Ishikawa (cell line): ENCODE data around the gene KASH5.

Source experiments
- CEBPB ChIP-seq: IDR thresholded peaks from 2 replicates; pipeline ENCODE4 v1.6.1; 2012
- CREB1 ChIP-seq: IDR thresholded peaks from 2 replicates; pipeline ENCODE4 v1.6.1; 2012; ENCODE audit warnings: low read depth
- EGR1 ChIP-seq: IDR thresholded peaks from 2 replicates; pipeline ENCODE4 v1.6.1; 2012
- EP300 ChIP-seq: IDR thresholded peaks from 2 replicates; pipeline ENCODE4 v1.6.1; 2012; ENCODE audit warnings: borderline replicate concordance
- FOXM1 ChIP-seq: IDR thresholded peaks from 2 replicates; pipeline ENCODE4 v1.6.1; 2012; ENCODE audit warnings: low read depth, borderline replicate concordance
- NFIC ChIP-seq: IDR thresholded peaks from 2 replicates; pipeline ENCODE4 v1.6.1; 2012
- RAD21 ChIP-seq: IDR thresholded peaks from 2 replicates; pipeline ENCODE4 v1.6.1; 2012; ENCODE audit warnings: low read depth
- TAF1 ChIP-seq: IDR thresholded peaks from 2 replicates; pipeline ENCODE4 v1.6.1; 2012; ENCODE audit warnings: low read depth, mild to moderate bottlenecking
- TCF12 ChIP-seq: IDR thresholded peaks from 2 replicates; pipeline ENCODE4 v1.6.1; 2012; ENCODE audit warnings: low read depth
- TEAD4 ChIP-seq: IDR thresholded peaks from 2 replicates; pipeline ENCODE4 v1.6.1; 2012
- YY1 ChIP-seq: IDR thresholded peaks from 2 replicates; pipeline ENCODE4 v1.6.1; 2012; ENCODE audit warnings: low read depth
- ZBTB7A ChIP-seq: IDR thresholded peaks from 2 replicates; pipeline ENCODE4 v1.6.1; 2012; ENCODE audit warnings: low read depth
- TF ChIP-seq, protein P1 (sequence below): IDR thresholded peaks from 2 replicates; pipeline ENCODE4 v1.6.1; 2012
- TF ChIP-seq, protein P2 (sequence below): IDR thresholded peaks from 2 replicates; pipeline ENCODE4 v1.6.1; 2012; ENCODE audit warnings: low read depth, mild to moderate bottlenecking
- TF ChIP-seq, protein P3 (sequence below): IDR thresholded peaks from 2 replicates; pipeline ENCODE4 v1.6.1; 2012

KASH5 gene

DNA sequence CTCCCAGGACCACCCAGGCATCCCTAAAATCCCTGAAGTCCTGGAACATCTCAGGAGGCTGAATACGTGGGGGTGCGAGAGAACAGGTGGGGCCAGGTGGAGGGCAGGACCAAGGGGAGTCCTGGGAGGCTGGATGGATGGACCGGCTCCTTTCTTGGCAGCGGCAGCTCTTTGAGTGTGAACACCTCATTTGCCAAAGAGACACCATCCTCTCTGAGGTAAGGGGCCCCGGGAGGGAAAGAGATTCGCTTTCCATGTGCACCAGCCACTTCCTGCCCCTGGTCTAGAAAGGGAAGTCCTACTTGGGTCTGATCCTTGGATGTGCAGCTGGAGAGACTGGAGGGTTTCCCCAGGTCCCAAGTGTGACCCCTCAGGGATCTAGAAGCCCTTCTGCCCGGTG lies 19.0 kb downstream of the KASH5 start:
- TF ChIP-seq TEAD4 (no peak), CREB1 (no peak), TAF1 (no peak), CEBPB (no peak), EP300 (no peak), EGR1 (no peak), FOXM1 (no peak), YY1 (no peak), RAD21 (no peak), NFIC (no peak), TCF12 (no peak), ZBTB7A (no peak)
- TF ChIP-seq, protein P1, sequence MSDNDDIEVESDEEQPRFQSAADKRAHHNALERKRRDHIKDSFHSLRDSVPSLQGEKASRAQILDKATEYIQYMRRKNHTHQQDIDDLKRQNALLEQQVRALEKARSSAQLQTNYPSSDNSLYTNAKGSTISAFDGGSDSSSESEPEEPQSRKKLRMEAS, result no peak
- TF ChIP-seq, protein P2, sequence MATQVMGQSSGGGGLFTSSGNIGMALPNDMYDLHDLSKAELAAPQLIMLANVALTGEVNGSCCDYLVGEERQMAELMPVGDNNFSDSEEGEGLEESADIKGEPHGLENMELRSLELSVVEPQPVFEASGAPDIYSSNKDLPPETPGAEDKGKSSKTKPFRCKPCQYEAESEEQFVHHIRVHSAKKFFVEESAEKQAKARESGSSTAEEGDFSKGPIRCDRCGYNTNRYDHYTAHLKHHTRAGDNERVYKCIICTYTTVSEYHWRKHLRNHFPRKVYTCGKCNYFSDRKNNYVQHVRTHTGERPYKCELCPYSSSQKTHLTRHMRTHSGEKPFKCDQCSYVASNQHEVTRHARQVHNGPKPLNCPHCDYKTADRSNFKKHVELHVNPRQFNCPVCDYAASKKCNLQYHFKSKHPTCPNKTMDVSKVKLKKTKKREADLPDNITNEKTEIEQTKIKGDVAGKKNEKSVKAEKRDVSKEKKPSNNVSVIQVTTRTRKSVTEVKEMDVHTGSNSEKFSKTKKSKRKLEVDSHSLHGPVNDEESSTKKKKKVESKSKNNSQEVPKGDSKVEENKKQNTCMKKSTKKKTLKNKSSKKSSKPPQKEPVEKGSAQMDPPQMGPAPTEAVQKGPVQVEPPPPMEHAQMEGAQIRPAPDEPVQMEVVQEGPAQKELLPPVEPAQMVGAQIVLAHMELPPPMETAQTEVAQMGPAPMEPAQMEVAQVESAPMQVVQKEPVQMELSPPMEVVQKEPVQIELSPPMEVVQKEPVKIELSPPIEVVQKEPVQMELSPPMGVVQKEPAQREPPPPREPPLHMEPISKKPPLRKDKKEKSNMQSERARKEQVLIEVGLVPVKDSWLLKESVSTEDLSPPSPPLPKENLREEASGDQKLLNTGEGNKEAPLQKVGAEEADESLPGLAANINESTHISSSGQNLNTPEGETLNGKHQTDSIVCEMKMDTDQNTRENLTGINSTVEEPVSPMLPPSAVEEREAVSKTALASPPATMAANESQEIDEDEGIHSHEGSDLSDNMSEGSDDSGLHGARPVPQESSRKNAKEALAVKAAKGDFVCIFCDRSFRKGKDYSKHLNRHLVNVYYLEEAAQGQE, result no peak
- TF ChIP-seq, protein P3, sequence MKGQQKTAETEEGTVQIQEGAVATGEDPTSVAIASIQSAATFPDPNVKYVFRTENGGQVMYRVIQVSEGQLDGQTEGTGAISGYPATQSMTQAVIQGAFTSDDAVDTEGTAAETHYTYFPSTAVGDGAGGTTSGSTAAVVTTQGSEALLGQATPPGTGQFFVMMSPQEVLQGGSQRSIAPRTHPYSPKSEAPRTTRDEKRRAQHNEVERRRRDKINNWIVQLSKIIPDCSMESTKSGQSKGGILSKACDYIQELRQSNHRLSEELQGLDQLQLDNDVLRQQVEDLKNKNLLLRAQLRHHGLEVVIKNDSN, result no peak

DNA sequence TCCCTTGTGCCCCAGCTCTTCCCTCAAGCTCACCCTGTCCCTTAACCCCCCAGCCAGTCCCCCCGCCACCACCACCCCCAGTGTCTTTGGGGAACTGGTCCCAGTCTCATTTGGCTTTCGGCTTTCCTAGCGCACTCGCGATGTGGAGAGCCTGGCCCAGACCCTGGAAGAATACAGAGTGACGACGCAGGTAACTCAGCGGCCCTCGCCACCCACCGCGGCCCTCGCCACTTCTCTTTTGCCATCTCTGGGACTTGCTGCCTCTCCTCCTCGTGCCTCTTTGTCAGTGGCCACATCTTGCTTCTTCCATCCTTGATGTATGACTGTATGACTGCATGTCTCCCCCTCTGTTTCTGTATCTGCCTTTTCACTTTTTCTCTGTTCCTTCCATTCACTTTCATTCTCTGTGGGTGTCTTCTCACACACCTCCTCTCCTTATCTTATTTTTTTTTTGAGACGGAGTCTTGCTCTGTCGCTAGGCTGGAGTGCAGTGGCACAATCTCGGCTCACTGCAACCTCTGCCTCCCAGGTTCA lies 19.5 kb downstream of the KASH5 start:
- TF ChIP-seq ZBTB7A (no peak), NFIC (no peak), CEBPB (no peak), TAF1 (no peak), FOXM1 (no peak), EGR1 (no peak), EP300 (no peak), TEAD4 (no peak), TCF12 (no peak), YY1 (no peak), CREB1 (no peak), RAD21 (no peak)
- TF ChIP-seq, protein P1, result no peak
- TF ChIP-seq, protein P2, result no peak
- TF ChIP-seq, protein P3, result no peak

DNA sequence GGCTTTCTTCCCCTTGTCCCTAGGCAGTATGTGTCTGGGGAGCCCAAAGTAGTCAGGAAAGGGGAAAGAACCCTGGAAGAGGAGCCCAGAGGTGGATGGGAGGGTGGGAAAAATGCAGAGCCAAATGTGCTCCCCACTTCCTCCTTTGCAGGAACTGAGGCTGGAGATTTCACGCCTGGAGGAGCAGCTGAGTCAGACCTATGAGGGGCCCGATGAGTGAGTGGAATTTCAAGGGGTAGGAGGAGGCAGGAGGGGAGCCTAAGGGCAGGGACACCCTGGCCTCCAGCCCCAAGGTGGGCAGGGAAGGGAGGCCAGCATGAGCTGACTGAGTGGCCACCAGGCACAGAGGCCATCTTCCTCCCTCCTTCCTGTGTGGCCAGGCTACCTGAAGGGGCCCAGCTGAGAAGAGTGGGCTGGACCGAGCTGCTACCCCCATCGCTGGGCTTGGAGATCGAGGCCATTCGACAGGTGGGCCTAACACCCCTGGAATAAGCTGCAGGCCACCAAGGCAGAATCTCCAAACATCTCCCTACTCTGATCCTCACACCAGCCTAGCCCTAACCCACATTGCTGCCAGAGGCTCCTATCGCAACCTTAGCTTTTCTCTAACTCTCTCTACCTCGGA lies 20.9 kb downstream of the KASH5 start:
- TF ChIP-seq NFIC, result no peak
- TF ChIP-seq ZBTB7A, result 0 out of 2 replicates have a peak, but pooled peaks have one; percentile 70
- TF ChIP-seq, protein P3, result no peak
- TF ChIP-seq RAD21, result no peak
- TF ChIP-seq, protein P1, result peak; percentile 51
- no peak for TF ChIP-seq TAF1
- TF ChIP-seq YY1, result no peak
- TF ChIP-seq TEAD4, result 0 out of 2 replicates have a peak, but pooled peaks have one; percentile 5
- no peak for TF ChIP-seq CREB1
- 0 out of 2 replicates have a peak, but pooled peaks have one; percentile 46 for TF ChIP-seq TCF12

DNA sequence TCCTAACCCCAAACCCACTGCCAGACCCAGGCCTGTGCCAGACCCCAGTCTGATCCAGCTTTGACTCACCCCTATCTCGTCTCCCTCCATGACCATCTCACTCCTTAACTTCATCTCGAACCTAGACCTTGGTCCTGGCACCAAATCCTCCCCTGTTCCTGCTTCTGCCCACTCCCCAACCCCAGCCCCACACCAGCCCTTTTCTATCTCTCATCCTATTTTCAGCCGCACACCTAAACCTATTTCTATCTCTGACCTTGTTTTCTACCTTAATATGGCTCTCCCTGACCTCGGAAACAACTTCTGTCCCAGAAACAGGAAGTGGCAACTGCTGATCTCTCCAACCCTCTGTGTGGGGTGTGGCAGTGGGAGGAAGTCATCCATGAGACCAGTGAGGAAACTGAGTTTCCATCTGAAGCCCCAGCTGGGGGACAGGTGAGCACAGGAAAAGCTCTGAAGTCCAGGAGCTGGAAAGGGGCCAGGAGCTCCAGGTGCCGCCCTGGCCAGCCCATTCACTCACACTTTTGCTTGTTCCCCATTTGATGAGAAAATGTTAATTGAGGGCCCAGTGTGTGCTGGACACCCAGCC lies 21.5 kb downstream of the KASH5 start:
- TF ChIP-seq ZBTB7A, result 0 out of 2 replicates have a peak, but pooled peaks have one; percentile 11
- no peak for TF ChIP-seq YY1

DNA sequence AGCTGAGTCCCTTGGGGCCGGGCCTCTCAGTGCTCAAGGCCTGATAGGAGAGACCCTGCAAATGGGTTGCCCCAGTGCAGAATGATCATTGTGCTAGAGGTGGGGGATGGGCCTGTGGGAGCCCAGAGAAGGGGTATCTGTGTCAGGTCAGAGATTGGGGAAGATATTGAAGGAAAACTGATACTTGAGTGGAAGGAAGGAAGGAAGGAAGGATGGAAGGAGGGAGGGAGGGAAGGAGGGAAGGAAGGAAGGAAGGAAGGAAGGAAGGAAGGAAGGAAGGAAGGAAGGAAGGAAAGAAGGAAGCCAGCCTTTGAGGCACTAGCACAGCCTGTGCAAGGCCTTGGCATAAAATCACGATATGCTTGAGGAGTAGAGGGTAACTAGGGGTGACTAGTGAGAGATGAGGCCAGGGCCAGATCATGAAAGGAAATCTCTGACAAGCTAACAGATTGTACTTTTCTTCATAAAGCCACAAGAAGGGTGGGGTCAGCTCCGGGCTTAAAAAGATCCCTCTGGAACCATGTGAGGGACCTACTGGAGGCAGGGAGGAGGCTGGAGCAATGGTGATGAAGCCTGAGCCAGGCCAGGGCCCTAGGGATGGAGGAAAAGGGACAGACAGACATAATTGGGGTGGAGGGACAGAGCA lies 23.8 kb downstream of the KASH5 start:
- TF ChIP-seq ZBTB7A (no peak), CEBPB (no peak), NFIC (no peak), EGR1 (no peak)
